ENCODE measurements around the gene SYNPR. TPM values are rescaled to one million over a fixed set of nuclear protein-coding genes. Genes with fewer than 3 reads are reported as not detected.

SYNPR gene
- total RNA-seq, 1 donor from 2014 or later: 13.2 TPM

- DNase-seq (ENCODE audit: low spot score, unreplicated experiment): no peak
- Mint-ChIP-seq H3K4me1 (ENCODE audit: low read depth) (no peaks in the 10 kb centered on the region), H3K36me3 (ENCODE audit: insufficient read depth) (no peaks in the 10 kb centered on the region), H3K9me3 (ENCODE audit: low read depth) (no peaks in the 10 kb centered on the region), H3K27me3 (peaks cover 5% of the 10 kb centered on the region), H3K4me3 (ENCODE audit: low read depth) (no peak overlapping the region), H3K27ac (no peak overlapping the region)
- TF ChIP-seq CTCF (IDR thresholded peaks at IDR 0.05; ENCODE audit: unreplicated experiment): no peak
Observed at GRCh38 chr3:63290686-63291085, 12.6 kb downstream of the SYNPR start.

DNA sequence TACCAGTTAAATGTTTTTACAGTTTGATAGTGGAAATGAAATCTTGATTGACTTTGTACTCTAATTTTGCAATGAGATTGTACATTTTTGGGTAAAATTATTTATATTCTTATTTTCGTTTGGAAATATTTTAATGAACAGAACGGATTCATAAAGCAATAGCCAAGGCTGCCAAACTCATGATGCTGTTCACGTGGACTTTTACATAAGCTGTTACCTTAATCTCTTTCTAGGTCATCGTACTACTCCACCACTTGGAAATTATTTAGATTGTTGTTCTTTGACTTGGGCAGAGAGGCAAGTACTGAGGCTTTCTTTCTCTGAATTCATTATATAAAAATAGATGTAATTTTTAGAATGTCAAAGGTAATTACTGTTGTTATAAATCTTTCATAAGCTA lies 16.2 kb downstream of the SYNPR start:
- Mint-ChIP-seq H3K27me3 (no peaks in the 10 kb centered on the region), H3K27ac (no peak overlapping the region), H3K4me1 (ENCODE audit: low read depth) (no peaks in the 10 kb centered on the region), H3K4me3 (ENCODE audit: low read depth) (no peak overlapping the region), H3K36me3 (ENCODE audit: insufficient read depth) (peaks cover 3% of the 10 kb centered on the region), H3K9me3 (ENCODE audit: low read depth) (peaks cover 8% of the 10 kb centered on the region)
- no peak for DNase-seq (ENCODE audit: low spot score, unreplicated experiment)
- no peak for TF ChIP-seq CTCF (IDR thresholded peaks at IDR 0.05; ENCODE audit: unreplicated experiment)

- Mint-ChIP-seq H3K36me3 (ENCODE audit: insufficient read depth) (peaks cover 3% of the 10 kb centered on the region), H3K4me3 (ENCODE audit: low read depth) (no peak overlapping the region), H3K27ac (no peak overlapping the region), H3K9me3 (ENCODE audit: low read depth) (peaks cover 8% of the 10 kb centered on the region), H3K27me3 (no peaks in the 10 kb centered on the region), H3K4me1 (ENCODE audit: low read depth) (no peaks in the 10 kb centered on the region)
- no peak for DNase-seq (ENCODE audit: low spot score, unreplicated experiment)
- no peak for TF ChIP-seq CTCF (IDR thresholded peaks at IDR 0.05; ENCODE audit: unreplicated experiment)
Observed at GRCh38 chr3:63295356-63295755, 17.2 kb downstream of the SYNPR start.

DNA sequence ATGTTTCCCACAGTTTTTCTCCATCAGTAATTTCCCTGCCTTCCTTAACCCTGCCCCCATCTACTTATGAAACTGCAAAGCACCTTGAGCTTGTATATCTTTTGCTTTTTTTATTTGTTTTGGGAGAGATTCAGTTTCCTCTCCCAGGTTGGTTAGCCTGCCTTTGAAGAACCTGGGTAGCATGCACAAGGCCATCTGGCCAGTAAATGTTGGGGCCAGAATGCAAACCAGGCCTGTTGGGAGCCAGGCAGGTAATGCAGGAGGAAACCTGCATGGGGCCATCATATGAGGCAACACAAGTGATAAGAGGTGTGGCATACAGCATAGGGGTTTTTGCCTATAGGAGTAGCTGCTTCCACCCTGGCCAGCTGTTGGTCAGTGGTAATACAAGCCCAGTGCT lies 17.7 kb downstream of the SYNPR start:
- no peaks in the 10 kb centered on the region for H3K27me3 Mint-ChIP-seq
- no peaks in the 10 kb centered on the region for H3K4me1 Mint-ChIP-seq (ENCODE audit: low read depth)
- H3K9me3 Mint-ChIP-seq (ENCODE audit: low read depth): peaks cover 8% of the 10 kb centered on the region
- no peak for TF ChIP-seq CTCF (IDR thresholded peaks at IDR 0.05; ENCODE audit: unreplicated experiment)
- no peak overlapping the region for H3K4me3 Mint-ChIP-seq (ENCODE audit: low read depth)
- no peak overlapping the region for H3K27ac Mint-ChIP-seq
- no peak for DNase-seq (ENCODE audit: low spot score, unreplicated experiment)
- H3K36me3 Mint-ChIP-seq (ENCODE audit: insufficient read depth): peaks cover 3% of the 10 kb centered on the region

GRCh38 chr3:63296249-63296648 lies 18.1 kb downstream of the SYNPR start:
- H3K36me3 Mint-ChIP-seq (ENCODE audit: insufficient read depth): peaks cover 3% of the 10 kb centered on the region
- H3K27ac Mint-ChIP-seq: no peak overlapping the region
- H3K27me3 Mint-ChIP-seq: no peaks in the 10 kb centered on the region
- H3K9me3 Mint-ChIP-seq (ENCODE audit: low read depth): peaks cover 8% of the 10 kb centered on the region
- no peak for DNase-seq (ENCODE audit: low spot score, unreplicated experiment)
- H3K4me3 Mint-ChIP-seq (ENCODE audit: low read depth): no peak overlapping the region
- H3K4me1 Mint-ChIP-seq (ENCODE audit: low read depth): no peaks in the 10 kb centered on the region
- no peak for TF ChIP-seq CTCF (IDR thresholded peaks at IDR 0.05; ENCODE audit: unreplicated experiment)
